GM12874 (cell line): ENCODE results near the gene PLXNB1.
A peak's percentile ranks its signal among the peaks of the same experiment; 100 is the strongest.

ENCODE experiments used
- CTCF ChIP-seq: IDR thresholded peaks from 2 replicates; pipeline ENCODE4 v1.5.1; 2011; ENCODE audit warnings: low read depth, mild to moderate bottlenecking, control low read depth, low read length, moderate library complexity; ENCODE audit not compliant: insufficient read depth

Gene PLXNB1

GRCh38 chr3:48474619-48475018 lies 44.7 kb upstream of the PLXNB1 start:
- TF ChIP-seq CTCF = no peak

- no peak for TF ChIP-seq CTCF
Observed at GRCh38 chr3:48473617-48473952, 43.7 kb upstream of the PLXNB1 start.

- peak; percentile 65 for TF ChIP-seq CTCF
Observed at GRCh38 chr3:48472923-48473616, 43.2 kb upstream of the PLXNB1 start.

- no peak for TF ChIP-seq CTCF
Observed at GRCh38 chr3:48472673-48472922, 42.7 kb upstream of the PLXNB1 start.

- TF ChIP-seq CTCF = no peak
Observed at GRCh38 chr3:48470286-48470685, 40.4 kb upstream of the PLXNB1 start.

- no peak for TF ChIP-seq CTCF
Observed at GRCh38 chr3:48469046-48469915, 39.4 kb upstream of the PLXNB1 start.

GRCh38 chr3:48468329-48468731 lies 38.4 kb upstream of the PLXNB1 start:
- no peak for TF ChIP-seq CTCF
